PC-9 (cell line): ENCODE results near the gene TRAPPC3. TPM values are rescaled to one million over a fixed set of nuclear protein-coding genes. Genes with fewer than 3 reads are reported as not detected.

ENCODE experiments used
- BruUV-seq: library from RNA; stranded (reverse); fragments of 400-500 nt; replicated peaks from 2 replicates; lab custom pipeline; 2021; lab: Mats Ljungman, UMichigan
- CTCF ChIA-PET: fragments of 300-600 bp; sonication (Branson Sonifier 250); formaldehyde crosslinking; loops from one replicate; lab custom pipeline; 2022; ENCODE audit warnings: antibody characterized with exemption; lab: Charles Lee
- POLR2A ChIA-PET: fragments of 300-600 bp; sonication (Branson Sonifier 250); formaldehyde crosslinking; loops from one replicate; lab custom pipeline; 2022; ENCODE audit warnings: antibody characterized with exemption; ENCODE audit not compliant: unreplicated experiment; lab: Charles Lee
- DNase-seq, 2 experiments: peaks; one replicate each; pipeline versions ENCODE4 v3.0.0 to v3.0.0-alpha.2; 2015 to 2022; ENCODE audit warnings: mixed read lengths in 1 of 2
- H2AFZ ChIP-seq: fragments of 200-600 bp; sonication (generic); 2 replicates; pipeline ENCODE4 v1.8.1; 2017; ENCODE audit warnings: antibody characterized with exemption
- H3F3A ChIP-seq: fragments of 200-600 bp; sonication (generic); 2 replicates; pipeline ENCODE4 v1.8.1; 2017; ENCODE audit warnings: antibody characterized with exemption, mild to moderate bottlenecking, low read depth; ENCODE audit not compliant: insufficient read depth
- H3K27ac ChIP-seq: fragments of 200-600 bp; sonication (generic); 2 replicates; pipeline ENCODE4 v1.6.1; 2016; ENCODE audit warnings: mixed run types
- H3K27me3 ChIP-seq: fragments of 200-600 bp; sonication (generic); 2 replicates; pipeline ENCODE4 v1.6.1; 2016; ENCODE audit warnings: low read depth, mixed run types; ENCODE audit not compliant: insufficient read depth
- H3K36me3 ChIP-seq: fragments of 200-600 bp; sonication (generic); 2 replicates; pipeline ENCODE4 v1.6.1; 2016; ENCODE audit warnings: low read depth, mixed run types
- H3K4me1 ChIP-seq: fragments of 200-600 bp; sonication (generic); replicated peaks from 2 replicates; pipeline ENCODE4 v1.6.1; 2016; ENCODE audit warnings: mixed run types; ENCODE audit not compliant: insufficient read depth
- H3K4me2 ChIP-seq: fragments of 200-600 bp; sonication (generic); 2 replicates; pipeline ENCODE4 v1.6.1; 2017; ENCODE audit warnings: mixed run types
- H3K4me3 ChIP-seq: fragments of 200-600 bp; sonication (generic); 2 replicates; pipeline ENCODE4 v1.6.1; 2016; ENCODE audit warnings: mixed run types
- H3K79me2 ChIP-seq: fragments of 200-600 bp; sonication (generic); 2 replicates; pipeline ENCODE4 v1.6.1; 2017; ENCODE audit warnings: low read depth, mixed run types
- H3K9me2 ChIP-seq: fragments of 200-600 bp; sonication (generic); 2 replicates; pipeline ENCODE4 v1.8.1; 2017; ENCODE audit warnings: mild to moderate bottlenecking; ENCODE audit not compliant: insufficient read depth
- H3K9me3 ChIP-seq: fragments of 200-600 bp; sonication (generic); 2 replicates; pipeline ENCODE4 v1.8.1; 2016; ENCODE audit warnings: low read depth; ENCODE audit not compliant: insufficient read depth
- H4K20me1 ChIP-seq: fragments of 200-600 bp; sonication (generic); 2 replicates; pipeline ENCODE4 v1.8.1; 2017; ENCODE audit not compliant: insufficient read depth
- EZH2 ChIP-seq: fragments of 200-600 bp; sonication (generic); IDR thresholded peaks from 2 replicates; pipeline ENCODE4 v1.8.0; 2017; ENCODE audit warnings: antibody characterized with exemption, low read depth
- intact Hi-C: fragments of 100-400 bp; cut with micrococcal nuclease; formaldehyde crosslinking; loops from one replicate; pipeline ENCODE4 v1.10.0; 2022; ENCODE audit not compliant: unreplicated experiment
- total RNA-seq: library from RNA; stranded (reverse); gene quantifications from 2 replicates; pipeline ENCODE4 v1.2.3, GENCODE V29; 2021
- TF ChIP-seq, protein P1 (sequence below): fragments of 200-600 bp; sonication (generic); conservative IDR thresholded peaks from 2 replicates; pipeline ENCODE4 v1.6.1; 2017; ENCODE audit warnings: mixed run types, antibody characterized with exemption, mild to moderate bottlenecking, moderate library complexity

The TRAPPC3 gene
- total RNA-seq, 1 experiment from 2014 or later, result 116 TPM

DNA sequence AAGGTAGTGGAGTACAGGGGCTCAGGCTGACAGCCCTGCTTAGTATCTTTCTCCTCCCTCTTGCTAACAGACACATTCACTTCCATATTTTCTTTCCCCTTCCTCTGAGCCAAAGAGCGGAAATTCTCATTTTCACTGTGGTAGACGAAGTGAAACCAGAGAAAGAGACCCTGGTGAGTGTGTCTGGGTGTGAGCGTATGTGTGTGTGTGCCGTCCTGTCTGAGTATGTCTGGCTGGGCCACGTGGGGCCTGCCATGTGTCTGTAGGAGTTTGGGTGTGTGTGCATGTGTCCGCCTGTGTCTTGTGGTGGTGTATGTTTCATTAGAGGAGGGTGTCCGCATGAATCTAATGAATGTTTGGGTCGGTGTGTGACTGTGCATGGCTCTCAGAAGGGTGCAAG, 25.9 kb downstream of the TRAPPC3 start:
- POLR2A ChIA-PET, result no interaction called here
- BruUV-seq, result no TSS peak
- TF ChIP-seq, protein P1, sequence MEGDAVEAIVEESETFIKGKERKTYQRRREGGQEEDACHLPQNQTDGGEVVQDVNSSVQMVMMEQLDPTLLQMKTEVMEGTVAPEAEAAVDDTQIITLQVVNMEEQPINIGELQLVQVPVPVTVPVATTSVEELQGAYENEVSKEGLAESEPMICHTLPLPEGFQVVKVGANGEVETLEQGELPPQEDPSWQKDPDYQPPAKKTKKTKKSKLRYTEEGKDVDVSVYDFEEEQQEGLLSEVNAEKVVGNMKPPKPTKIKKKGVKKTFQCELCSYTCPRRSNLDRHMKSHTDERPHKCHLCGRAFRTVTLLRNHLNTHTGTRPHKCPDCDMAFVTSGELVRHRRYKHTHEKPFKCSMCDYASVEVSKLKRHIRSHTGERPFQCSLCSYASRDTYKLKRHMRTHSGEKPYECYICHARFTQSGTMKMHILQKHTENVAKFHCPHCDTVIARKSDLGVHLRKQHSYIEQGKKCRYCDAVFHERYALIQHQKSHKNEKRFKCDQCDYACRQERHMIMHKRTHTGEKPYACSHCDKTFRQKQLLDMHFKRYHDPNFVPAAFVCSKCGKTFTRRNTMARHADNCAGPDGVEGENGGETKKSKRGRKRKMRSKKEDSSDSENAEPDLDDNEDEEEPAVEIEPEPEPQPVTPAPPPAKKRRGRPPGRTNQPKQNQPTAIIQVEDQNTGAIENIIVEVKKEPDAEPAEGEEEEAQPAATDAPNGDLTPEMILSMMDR, result no peak
- TF ChIP-seq EZH2, result no peak
- CTCF ChIA-PET, result no interaction called here
- Histone ChIP-seq H3K36me3 (no peaks in the 10 kb centered on the region), H3K79me2 (no peaks in the 10 kb centered on the region), H3F3A (no peaks in the 10 kb centered on the region), H3K27ac (no peak overlapping the region), H3K27me3 (peaks cover 25% of the 10 kb centered on the region), H3K4me1 (no peaks in the 10 kb centered on the region), H2AFZ (no peak overlapping the region), H4K20me1 (no peaks in the 10 kb centered on the region), H3K9me2 (no peaks in the 10 kb centered on the region), H3K9me3 (no peaks in the 10 kb centered on the region), H3K4me2 (no peak overlapping the region), H3K4me3 (no peak overlapping the region)
- intact Hi-C loops, result no loop called here
- no peak for DNase-seq

DNA sequence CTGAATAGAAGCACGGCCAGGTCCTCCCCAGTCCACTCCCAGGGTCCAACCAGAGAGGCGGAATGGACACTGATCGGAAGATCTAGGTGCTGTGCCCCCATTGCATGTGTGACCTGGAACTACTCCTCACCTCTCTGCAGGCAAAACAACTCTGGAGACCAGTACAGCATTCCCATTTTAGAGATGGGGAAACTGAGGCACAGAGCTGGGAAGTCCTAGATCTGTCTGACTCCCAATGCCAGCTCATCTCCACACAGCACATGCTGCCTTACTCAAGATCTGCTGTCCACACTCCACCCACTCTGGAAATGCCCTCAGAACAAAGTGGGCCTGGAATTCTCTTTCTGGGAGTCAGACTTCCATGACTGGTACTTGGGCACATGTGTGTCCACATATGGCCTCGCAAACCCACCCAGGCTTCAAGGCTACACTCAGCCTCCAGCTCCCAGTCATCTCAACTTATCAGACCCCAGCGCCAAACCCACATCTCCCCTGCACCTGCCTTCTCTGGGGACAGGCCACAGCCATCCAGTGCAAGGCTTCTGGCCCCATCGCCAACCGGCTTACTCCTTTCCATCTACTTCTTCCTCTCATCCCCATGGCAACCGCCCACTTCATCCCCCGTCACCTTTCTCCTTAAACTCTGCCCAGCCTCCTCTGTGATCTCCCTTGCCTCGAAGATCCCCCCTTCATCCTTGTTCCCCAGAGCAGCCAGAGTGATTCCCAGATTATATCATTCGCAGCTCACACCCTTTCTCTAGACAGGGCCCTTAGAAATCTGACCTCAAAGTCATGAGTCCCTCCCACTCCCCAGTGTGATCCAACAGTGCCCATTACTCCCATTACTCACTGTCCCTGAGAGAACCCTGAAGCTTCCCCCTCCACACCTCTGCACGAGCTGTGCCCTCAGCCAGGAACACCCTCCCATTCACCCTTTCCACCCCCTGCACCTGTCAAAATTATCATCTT, 26.9 kb downstream of the TRAPPC3 start:
- Histone ChIP-seq H3K79me2 (no peaks in the 10 kb centered on the region), H2AFZ (no peak overlapping the region), H3F3A (0 out of 2 replicates have a peak, but pooled peaks cover 2% of the 10 kb centered on the region), H3K36me3 (no peaks in the 10 kb centered on the region), H4K20me1 (no peaks in the 10 kb centered on the region; the same call in 1 of the 2 replicates), H3K27ac (no peak overlapping the region), H3K27me3 (peaks cover 25% of the 10 kb centered on the region), H3K4me1 (no peaks in the 10 kb centered on the region), H3K9me2 (no peaks in the 10 kb centered on the region), H3K9me3 (no peaks in the 10 kb centered on the region), H3K4me2 (no peak overlapping the region), H3K4me3 (no peak overlapping the region)
- CTCF ChIA-PET, result no interaction called here
- intact Hi-C loops, result no loop called here
- TF ChIP-seq, protein P1, result no peak
- TF ChIP-seq EZH2, result no peak
- DNase-seq, result no peak
- POLR2A ChIA-PET, result no interaction called here
- BruUV-seq, result no TSS peak

DNA sequence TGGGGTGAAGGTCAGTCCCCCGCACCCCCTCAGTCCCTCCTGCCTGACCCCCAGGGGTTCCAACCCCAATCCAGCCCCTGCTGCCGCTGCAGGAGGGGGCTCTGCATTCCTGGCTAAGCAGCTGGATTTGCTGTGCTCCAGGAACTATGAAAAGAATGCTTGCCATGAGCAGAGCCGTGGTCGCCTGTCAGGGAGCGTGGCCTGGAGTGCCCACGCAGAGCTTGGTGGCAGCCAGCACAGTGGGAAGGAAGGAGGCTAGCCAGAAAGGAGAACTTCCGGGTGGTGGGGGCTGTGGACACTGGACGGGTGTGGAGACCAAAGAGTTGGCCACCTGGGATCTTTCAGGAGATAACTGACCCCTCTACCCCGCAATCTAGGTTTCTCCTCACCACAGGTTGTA, 29.8 kb downstream of the TRAPPC3 start:
- Histone ChIP-seq H3K9me3 (no peaks in the 10 kb centered on the region), H3K36me3 (no peaks in the 10 kb centered on the region), H3K4me1 (no peaks in the 10 kb centered on the region), H3K79me2 (no peaks in the 10 kb centered on the region), H3K4me2 (no peak overlapping the region), H2AFZ (no peak overlapping the region), H3K27ac (no peak overlapping the region), H3K4me3 (no peak overlapping the region), H4K20me1 (no peaks in the 10 kb centered on the region; the same call in 1 of the 2 replicates), H3K27me3 (peaks cover 13% of the 10 kb centered on the region; the same call in 1 of the 2 replicates), H3K9me2 (no peaks in the 10 kb centered on the region), H3F3A (0 out of 2 replicates have a peak, but pooled peaks cover 5% of the 10 kb centered on the region)
- POLR2A ChIA-PET, result interaction anchor here (0.7 kb wide), 1 partner anchor 10 kb away, joined by 6 read pairs; no protein-coding TSS in a partner anchor
- CTCF ChIA-PET, result interaction anchor here (0.6 to 1.7 kb wide), 3 partner anchors 15 to 153 kb away, joined by 3 to 9 read pairs (median 6); no protein-coding TSS in a partner anchor
- no peak for TF ChIP-seq EZH2
- intact Hi-C loops, result no loop called here
- no TSS peak for BruUV-seq
- DNase-seq, result no peak
